GM10847 (cell line): Measurements from ENCODE around the gene PIGU.

Source experiments
- POLR2A ChIP-seq: IDR thresholded peaks from 2 replicates; pipeline ENCODE4 v1.6.1; 2011; ENCODE audit not compliant: insufficient read length; ENCODE audit errors: extremely low read depth

The PIGU gene, protein sequence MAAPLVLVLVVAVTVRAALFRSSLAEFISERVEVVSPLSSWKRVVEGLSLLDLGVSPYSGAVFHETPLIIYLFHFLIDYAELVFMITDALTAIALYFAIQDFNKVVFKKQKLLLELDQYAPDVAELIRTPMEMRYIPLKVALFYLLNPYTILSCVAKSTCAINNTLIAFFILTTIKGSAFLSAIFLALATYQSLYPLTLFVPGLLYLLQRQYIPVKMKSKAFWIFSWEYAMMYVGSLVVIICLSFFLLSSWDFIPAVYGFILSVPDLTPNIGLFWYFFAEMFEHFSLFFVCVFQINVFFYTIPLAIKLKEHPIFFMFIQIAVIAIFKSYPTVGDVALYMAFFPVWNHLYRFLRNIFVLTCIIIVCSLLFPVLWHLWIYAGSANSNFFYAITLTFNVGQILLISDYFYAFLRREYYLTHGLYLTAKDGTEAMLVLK

DNA sequence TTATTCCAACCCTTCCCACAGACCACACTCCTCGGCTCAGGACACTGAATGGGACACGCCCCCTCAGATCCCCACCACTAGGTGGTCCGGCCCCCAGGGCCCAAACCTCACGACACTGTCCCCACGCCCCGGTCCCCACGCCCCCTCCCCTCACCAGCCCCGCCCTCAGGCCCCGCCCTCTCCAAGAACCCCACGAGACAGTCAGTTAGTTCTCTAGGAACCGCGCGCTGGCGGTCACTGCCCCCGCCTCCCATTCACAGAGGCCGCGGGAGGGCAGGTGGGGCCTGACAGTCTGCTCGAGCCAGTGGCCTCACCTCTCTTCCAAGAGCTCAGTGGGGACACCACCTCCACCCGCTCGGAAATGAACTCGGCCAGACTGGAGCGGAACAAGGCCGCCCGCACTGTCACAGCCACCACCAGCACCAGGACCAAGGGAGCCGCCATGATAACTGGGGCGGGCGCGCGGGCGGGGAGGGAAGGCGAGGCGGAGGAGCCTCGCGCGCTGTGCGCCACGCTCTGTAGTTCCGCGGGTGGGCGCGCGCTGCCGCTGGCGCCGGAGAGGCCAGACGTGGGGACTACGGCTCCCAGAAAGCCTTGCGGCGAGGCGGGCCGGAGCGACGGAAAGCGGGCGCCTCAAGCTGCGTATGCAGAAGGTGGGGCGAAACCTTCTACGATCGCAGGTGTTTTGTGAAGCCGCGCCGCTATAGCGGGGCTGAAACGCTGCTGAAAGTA is at the start of gene PIGU:
PIGU (minus strand) TSS at position 451 of the 732 bp plus-strand sequence; CDS start at position 444, 7 bp downstream.
- peak; percentile 44 for TF ChIP-seq POLR2A

DNA sequence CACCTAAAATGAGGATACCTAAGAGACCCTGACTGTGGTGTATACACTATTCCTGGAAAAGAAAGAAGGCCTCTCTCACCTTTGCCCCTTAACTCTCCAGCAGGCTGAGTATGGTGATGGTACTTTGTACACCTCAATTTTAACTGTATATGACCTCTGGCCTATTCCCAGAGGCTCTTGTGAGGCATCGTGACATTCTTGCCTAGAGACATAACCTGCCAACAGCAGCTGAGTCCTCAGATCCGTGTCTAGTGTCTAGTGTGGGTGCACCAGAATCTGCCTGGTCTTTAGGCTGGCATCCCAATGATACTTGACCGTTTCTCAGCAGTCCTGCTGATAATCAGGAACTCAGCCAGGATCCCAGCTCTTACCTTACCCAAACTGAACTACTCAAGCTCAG is 47.3 kb upstream of the PIGU start:
- no peak for TF ChIP-seq POLR2A

DNA sequence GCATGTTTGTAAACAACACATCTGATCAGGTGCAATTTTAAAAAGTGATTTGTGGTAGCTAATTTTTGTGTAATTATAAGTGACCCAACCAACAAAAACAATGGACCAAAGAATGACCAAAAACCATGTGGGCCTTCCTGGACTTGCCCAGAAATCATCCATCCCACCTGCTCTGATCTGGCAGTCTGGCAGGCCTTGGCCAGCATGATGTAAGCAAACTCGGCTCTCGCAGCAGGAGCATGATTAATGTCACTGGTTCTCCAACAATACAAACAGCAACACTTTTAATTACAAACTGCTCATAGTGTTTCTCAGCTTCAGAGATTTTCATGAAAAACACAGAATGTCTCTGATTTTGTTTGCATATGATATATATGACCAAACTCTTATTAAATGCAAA is 43.4 kb upstream of the PIGU start:
- no peak for TF ChIP-seq POLR2A

DNA sequence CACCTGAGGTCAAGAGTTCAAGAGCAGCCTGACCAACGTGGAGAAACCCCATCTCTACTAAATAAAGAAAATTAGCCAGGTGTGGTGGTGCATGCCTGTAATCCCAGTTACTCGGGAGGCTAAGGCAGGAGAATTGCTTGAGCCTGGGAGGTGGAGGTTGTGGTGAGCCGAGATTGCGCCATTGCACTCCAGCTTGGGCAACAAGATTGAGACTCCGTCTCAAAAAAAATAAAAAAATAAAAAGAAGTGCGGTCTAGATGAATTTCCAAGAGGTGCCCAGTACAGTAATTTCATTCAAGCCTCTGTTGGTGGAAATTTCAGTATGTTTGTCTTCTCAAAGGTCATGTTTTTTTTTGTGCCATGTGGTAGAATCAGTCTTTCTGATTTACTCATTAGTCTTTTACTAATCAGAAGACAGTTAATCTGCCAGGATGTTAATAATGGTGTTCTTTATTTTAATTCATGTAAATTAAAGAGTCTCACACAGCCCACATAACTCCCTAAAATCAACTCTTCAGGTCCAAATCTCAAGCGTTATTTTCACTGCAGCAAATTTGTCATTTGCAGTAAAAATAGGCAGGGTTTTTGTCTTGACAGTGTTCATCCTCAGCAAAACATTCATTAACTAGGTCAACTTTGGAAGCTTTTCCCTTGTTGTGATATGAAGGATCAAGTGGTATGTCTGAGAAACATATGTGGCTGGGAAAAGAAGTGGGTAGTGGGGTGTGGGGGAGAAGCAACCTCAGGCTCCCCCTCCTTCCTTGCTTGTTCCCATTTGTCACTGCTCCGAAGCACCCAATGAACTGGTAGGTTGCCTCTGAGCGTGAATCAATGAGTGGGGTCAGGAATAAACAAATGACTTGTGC is 40.6 kb upstream of the PIGU start:
- no peak for TF ChIP-seq POLR2A

DNA sequence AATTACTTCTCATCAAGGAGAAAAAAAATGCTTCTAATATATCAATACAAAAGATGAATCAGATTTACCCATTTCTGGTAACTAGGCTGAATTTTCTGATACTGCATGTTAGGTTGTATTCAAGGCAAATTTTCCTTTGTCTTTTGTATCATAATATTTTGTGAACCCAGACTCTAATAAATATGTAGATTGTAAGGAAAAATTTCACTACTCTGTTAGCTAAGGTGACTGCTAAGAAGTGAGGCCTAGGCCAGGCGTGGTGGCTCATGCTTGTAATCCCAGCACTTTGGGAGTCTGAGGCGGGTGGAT is 40.0 kb upstream of the PIGU start:
- no peak for TF ChIP-seq POLR2A

DNA sequence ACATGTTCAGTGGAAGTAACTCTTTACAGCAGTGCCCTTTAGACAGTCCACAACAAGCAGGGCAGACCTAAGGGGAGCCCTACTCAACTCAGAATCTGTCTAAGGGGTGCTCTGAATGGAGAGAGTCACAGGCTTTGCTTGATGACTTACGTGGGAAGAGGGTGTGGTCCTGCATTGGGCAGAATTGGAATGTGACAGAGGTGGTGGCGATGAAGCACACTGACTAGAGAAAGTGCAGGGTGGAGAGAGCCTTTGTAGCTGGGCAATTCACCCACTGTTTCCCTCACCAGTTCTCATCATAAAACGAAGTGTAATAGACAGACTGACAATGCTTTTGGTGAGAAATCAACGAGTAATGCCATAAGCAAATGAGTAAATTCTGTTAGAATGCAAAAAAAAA is 38.5 kb upstream of the PIGU start:
- no peak for TF ChIP-seq POLR2A

DNA sequence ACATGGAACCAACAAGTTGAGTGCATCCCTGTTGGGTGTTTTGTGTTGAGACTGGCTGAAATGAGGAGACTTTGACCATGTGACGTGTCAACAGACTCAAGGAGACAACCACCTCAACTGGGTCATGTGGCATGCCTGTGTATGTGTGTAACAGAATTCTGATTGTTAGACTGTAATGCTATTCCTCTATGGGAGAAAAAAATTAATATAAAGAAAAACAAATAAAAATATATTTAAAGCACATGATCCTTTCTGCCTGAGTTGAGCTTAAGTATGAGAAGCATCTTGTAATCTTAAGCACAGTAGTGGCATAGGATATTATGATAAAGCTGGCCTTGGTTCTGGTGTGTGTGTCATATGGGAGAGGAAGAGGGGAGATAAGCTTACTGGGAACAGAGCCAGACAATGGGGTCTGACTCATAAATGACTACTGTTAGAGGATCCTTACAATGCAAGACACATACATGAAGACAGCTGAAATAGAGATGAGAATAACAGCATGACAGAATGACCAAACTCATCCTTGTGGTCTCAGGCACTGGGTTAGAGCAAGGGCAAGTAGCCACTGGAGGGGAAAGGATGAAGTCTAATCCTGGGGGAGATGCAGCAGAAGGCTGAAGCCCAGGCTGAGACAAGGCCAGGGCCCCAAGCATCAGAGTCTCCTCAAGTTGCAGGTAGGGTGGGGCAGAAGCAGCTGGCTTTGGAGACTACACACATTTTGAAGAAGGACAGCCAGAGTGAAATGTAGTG is 36.5 kb upstream of the PIGU start:
- no peak for TF ChIP-seq POLR2A

DNA sequence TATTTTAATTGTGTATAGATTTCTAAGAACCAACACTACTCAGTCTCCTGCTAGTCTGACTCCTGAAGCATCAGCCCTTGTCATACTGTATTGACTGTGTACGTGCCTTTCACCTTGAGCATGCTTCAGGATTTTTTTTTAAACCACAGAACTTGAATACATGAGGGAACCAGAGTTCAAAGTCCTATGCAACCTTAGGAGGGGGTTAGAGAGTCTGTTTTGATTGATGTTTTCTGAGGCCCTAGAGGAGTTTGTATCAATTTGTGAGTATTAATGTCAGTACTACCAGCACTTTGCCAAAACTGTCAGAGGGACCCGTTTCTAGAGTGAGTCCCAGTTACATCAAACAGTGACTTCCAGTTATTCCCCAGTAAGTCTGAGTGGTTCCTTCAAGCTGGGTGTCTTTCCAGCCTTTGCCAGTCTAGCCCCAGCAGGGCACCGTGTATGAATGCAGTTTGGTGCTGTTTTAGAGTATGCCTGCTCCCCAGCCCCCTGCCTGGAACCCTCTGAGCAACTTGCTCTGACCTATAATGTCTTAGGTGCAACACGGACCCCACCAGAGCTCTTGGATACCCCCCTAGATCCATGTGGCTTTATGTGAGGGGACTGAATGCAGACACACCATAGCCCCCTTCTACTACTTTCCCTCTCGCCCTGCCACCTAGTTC is 35.8 kb upstream of the PIGU start:
- TF ChIP-seq POLR2A, result no peak

DNA sequence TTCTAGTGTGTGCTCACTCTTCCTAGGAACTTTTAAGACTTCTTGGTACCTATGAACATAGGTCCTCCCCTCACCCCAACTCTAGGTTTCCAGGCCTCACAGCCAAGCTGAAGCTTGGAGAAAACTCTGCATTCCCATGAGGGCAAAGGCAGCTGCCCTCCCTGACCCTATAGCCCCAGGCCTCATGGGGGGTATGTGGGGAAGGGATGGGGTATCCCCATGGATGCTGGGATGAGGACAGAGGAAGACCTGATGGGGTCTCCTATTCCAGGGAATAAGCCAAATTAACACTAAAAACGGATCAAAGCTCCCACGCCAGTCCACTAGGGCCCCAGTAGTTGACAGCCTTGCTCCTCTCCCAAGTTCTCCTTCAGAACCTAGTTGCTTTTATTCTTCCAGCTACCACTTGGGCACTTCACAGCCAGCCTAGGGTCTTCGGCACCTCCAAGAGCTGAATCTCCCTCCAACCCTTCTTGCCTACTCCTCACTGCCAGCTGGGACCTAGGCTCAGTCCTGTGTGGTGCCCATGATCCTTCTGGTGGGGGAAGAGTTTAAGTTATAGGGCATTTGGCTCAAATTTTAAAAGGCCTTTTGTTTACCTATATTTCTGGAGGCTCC is 35.0 kb upstream of the PIGU start:
- TF ChIP-seq POLR2A, result no peak

DNA sequence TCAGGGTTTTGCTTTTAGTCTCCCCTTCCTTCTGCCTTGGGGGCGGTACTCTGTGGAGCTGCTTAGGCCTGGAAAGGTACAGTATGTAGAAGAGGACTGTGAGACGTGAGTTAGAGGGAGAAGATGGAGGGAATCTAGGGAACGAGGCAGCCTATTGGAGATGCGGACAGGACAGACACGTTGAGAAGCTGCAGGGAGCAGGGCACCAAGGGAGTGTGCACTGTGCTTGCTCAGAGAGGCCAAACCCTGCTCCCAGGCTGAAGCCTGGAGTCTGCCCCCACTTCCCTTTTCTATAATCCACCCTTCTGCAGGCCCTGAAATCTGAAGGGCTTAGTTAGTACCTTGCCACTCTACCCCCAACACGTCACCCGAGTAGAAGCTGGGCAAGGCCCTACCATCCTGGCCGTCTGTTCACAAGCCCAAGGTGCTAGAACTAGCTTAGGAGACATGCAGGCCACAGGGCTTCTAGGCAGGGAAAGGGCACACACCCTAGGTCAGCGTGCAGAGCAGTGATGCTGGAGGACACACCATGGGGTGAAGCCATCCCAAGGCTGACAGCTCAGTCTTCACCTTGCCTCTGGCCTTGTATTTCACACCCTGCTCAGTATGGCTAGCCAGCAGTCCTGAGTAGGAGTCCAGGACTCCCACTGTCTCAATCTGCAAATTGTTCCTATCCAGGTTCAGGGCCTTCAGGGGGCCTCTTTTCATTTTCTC is 34.1 kb upstream of the PIGU start:
- no peak for TF ChIP-seq POLR2A

DNA sequence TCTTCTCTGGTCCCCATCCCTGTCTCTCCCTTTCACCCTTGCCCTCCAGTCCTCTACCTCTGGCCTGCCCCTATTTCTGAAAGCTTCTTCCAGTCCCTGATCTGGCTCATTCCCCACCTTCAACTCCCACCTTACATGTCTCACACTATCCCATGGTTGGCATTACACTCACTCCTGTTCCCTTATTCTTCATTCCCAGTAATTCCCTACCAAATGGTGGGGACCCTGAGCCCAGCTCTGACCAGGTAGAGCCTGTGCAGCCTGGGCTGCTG is 33.6 kb upstream of the PIGU start:
- TF ChIP-seq POLR2A, result no peak

DNA sequence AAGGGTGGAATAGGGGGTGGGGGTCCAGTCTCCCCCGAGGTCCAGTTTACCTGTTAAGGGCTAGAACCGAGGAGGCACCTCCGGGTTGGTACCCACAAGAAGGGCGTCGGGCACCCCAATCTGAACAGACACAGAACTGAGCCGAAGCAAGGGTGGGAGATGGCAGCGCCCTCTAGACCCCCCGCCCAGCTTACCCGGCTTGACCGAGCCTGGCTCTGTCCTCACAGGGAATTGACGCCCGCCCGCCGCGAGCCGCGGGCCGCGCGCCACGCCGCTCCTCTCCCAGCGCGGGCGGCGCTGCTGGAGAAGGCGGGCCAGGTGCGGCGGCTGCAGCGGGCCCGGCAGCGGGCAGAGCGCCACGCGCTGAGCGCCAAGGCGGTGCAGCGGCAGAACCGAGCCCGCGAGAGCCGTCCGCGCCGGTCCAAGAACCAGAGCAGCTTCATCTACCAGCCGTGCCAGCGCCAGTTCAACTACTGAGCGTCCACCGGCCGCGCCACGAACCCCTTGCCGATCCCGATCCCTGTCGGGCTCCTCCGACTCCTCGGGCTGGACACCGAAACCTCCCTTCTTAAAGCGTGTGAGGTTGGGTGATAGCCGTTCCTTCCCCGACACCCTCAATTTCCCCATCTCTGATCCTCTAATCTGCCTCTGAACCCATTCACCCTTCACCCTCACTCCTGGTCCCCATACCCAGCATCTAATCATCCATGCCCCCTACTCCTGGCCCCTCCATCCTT is 33.1 kb upstream of the PIGU start:
- peak; percentile 9 for TF ChIP-seq POLR2A
